Mesenteric fat pad (tissue), 1 donor: Measurements from ENCODE around the gene MYH11. TPM values are rescaled to one million over a fixed set of nuclear protein-coding genes. Genes with fewer than 3 reads are reported as not detected.
"Not testable (repeated sequence)": the region's sequence is repeated elsewhere in the genome, so short reads cannot be mapped to it uniquely, and the experiment has no call there.

Source experiments
- DNase-seq: peaks from one replicate; pipeline ENCODE4 v3.0.0-alpha.2; 2020; ENCODE audit warnings: low spot score
- total RNA-seq: library from RNA; stranded (reverse); fragmentation: NEBNext Ultra II Directional; extraction: Animal tissue kit (Norgen Biotek cat#: 25700); gene quantifications from one replicate; pipeline ENCODE4 v1.2.1, GENCODE V29; 2021
- donor health status: DM: yes; HTN: yes; CAD: no.

Gene MYH11
- total RNA-seq, 1 donor from 2014 or later: 53.5 TPM

- DNase-seq: peak; percentile 53
These were observed 45.1 kb downstream of the MYH11 start for GRCh38 chr16:15811481-15812400.

GRCh38 chr16:15810949-15811348, 45.9 kb downstream of the MYH11 start:
- no peak for DNase-seq

GRCh38 chr16:15810411-15810810, 46.4 kb downstream of the MYH11 start:
- DNase-seq: peak; percentile 24

GRCh38 chr16:15809297-15809696, 47.5 kb downstream of the MYH11 start:
- not testable (repeated sequence) for DNase-seq

DNA sequence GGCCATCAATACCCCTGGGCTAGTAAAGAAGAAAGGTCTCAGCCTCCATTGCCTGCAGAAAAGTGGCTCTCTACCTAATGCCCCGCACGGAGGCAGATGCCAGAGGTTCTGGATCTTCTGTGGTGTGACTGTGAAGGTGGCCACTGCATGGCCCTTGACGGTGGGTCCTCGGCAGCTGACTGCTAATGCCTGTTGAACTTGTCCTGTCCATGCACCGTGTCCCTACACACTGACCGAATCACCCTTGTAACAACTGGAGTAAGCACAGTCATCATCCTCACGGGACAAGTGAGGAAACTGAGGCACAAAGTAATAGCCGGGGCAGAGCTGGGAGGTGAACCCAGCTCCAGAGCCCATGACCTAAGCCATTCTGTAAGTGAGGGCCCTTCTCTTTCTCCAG, 48.8 kb downstream of the MYH11 start:
- DNase-seq: no peak

DNA sequence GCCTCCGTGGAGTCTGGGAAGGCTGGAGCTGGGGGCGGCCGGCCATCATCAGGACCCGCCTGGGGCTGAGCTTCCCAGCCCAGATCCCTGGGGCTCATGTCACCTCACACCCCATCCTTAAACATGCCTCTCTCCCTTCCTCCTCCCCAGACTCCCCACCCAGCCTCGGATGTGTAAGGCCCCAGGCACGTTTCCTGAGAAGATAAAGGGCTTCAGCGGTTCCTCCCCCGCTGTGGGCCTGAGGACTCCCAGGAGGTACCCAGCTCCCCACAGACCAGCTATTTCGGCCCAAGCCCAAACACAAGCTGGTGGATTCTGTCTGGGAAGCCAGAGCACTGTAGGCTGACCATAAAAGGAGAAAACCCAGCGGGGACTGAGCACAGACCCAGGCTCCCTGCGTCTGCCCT, 49.2 kb downstream of the MYH11 start:
- no peak for DNase-seq

DNA sequence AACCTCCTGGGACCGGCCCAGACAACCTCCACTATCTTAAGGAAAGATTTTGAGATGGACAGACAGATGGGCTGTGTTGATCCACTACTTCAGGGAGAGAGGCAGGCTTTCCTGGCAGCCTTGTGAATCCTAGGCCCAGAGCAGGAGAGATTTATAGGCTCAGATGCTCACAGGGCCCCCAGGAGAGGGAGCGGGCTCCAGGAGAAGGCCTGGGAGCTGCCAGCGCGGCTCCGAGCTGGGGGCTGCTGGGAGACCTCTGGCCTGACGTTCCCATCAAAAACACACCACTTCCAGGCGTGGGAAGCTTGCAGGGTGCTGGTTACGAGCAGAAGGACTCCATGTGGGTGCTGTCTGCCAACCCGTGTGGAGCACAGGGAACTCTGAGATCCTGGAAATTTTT, 53.2 kb downstream of the MYH11 start:
- no peak for DNase-seq

- DNase-seq: no peak
These were observed 56.9 kb downstream of the MYH11 start for GRCh38 chr16:15799851-15800495.

DNA sequence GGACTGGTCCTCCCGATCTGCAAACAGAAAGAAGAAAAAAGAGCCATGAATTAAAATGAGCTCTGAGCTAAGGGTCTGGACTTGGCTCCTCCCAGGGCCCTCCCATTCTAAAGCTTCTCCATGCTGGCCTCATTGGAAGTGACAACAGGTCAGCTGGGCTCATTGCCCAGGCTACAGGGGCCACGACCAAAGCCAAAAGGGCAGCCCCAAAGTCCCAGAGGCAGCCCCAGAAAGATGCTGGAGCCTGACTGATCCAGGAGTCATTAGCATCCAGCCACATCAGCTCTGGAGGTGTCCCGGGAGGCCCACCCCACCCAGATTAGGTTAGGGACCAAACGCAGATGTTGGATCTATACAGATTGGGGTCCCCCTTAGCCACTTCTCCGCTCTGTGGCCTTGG, 58.2 kb downstream of the MYH11 start:
- peak; percentile 45 for DNase-seq

DNA sequence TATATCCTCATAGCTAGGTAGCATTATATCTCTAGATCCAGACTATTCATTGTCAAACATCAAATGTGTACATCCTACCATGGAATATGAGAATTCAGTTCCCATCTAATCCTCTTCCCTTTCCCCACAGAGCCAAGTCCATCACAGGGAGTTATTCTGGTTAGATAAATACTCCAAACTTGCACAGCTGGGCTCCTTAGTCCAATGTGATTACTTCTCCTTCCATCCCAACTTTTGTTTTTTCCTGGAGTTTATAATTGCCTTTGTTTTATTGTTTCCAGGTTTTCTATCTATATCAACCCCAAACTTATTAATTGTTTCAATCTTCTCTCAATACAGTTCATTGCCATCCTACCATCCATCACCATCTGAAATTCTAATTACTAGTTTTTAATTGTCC, 59.9 kb downstream of the MYH11 start:
- no peak for DNase-seq

DNA sequence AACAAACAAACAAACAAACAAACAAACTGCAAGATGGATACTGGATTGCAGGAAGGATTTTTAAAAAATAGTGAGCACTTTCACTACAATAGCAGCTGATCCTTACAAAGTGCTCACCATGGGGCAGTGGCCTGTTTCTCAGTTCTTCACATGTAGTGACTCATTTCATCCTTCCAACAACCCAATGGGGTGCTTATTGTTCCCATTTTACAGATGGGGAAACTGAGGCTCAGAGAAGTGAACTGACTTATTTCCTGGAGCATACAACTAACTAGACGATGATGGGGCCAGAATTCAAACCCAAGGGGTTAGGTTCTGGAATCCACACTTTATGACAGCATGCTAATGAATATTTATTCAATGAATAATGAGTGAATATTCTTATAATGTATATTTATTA, 61.2 kb downstream of the MYH11 start:
- DNase-seq: no peak

GRCh38 chr16:15792563-15792971, 64.3 kb downstream of the MYH11 start:
- DNase-seq: peak; percentile 67

DNA sequence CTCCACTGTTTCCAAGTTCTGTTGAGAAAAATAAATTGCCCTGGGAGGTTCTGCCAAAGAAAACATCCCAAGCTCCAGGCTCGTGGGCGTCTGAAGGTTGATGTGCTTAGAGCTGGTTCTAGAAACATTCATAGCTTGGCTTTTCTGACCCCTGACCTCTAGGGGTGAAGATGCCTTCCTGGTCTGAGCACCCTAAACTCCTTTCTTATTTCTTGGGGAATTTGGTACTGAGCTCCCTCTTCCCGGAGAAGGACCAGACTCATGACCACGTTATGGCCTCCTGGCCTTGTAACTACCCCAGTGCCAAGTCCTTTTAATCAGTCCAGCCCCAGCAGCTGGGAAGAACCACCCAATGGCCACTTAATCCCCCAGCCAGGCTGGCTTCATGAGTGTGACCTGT, 66.4 kb downstream of the MYH11 start:
- DNase-seq: no peak

GRCh38 chr16:15789816-15790215, 67.0 kb downstream of the MYH11 start:
- not testable (repeated sequence) for DNase-seq

DNA sequence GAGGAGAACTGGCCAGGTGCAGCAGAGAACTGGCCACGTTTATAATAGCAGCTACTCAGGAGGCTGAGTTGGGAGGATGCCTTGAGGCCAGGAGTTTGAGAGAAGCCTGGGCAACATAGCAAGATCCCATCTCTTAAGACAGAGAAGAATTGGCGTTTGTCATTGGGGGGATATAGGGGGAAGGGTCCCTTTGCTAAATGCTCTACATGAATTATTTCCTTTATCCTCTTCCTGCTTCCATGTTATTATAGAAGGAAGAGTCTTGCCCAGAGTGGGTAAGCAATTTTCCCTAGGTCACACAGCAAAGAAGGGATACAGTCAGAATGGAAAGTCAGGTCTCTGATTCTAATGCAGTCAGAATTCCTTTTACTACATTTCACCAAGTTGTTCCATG, 68.0 kb downstream of the MYH11 start:
- no peak for DNase-seq

DNA sequence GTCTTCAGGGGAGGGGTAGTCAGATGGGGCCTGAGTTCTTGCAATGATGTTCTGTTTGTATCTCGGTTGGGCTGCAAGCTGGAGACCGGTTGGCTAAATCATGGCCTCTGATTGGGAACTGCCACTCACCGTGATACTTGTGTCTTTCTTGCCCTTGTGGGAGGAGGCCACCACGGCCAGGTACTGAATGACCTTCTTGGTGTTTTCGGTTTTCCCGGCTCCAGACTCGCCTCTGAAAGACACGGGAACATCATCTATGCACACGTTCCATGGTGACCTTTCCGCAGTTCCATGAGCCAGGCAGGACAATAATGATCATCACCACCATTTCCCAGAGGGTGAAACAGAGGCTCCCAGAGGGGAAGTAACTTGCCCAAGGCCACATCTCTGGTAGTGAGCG, 70.3 kb downstream of the MYH11 start:
- no peak for DNase-seq

DNA sequence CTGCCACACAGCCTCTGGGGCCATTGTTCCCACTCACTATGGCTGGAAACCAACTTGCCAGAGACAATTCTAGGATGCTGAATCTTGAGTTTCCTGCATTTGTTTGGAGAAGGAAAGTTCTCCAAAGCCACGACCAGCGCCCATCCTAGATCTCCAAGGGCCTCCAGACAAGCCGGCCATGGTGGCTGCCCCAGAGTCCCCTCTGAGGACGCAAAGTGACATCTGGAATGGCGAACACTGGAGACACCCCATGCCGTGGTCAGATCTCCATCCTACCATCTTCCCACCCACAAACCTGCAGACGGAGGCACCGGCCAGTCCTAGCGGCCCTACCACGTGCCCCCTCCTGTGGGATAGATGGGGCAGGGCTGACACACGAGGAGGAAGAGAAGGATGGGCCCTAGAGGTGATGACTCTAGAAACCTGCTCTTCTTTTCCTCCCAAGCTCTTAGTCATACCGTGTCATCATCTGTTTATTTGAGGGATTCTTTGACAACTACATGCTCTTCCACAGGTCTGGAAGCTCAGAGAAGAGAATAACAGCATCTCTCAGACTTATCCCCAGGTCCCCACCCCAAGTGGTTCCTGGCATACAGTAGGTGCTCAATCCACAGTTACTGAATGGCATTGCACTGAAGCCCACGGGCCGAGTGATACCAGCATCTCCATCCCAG, 71.3 kb downstream of the MYH11 start:
- no peak for DNase-seq

- no peak for DNase-seq
These were observed 72.8 kb downstream of the MYH11 start for GRCh38 chr16:15783985-15784384.

DNA sequence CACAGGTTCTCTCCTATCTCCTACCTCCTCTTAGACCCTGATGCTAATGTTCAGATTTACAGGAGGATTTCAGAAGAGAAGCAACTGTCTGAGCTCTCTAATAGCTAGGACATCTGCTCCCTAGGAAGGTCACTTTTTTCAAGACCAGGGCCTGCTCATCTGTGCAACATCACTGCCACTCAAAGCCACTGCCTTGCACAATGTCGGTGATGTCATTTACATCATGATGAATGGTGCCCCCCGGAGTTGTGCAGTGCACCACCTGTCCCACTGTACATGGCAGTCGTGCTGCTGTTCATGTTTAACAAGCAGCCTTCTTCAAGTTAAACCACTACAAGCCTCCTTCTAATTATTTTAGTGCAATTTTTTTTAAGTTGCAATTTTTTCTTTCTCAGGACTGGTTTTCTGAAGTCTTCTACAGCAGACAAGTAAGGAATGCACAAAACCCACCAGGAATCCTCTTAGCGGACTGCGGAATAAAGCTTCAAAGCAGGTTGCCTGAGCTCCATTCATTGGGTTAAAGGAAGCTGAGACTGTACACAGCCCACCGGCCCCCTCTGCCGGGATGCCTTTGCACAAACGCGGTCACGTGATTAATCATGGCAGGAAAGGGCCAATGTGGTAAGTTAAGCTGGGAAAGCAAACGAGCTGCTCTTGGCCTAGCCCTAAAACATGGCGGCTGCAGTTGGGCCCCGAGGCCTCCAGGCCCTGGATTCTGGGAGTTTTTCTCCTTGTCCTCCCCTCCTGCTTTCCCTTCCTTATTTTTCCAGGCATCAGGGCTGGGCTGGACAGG, 74.1 kb downstream of the MYH11 start:
- DNase-seq: no peak

- DNase-seq: no peak
These were observed 75.2 kb downstream of the MYH11 start for GRCh38 chr16:15781650-15782049.

GRCh38 chr16:15780805-15781204, 76.0 kb downstream of the MYH11 start:
- DNase-seq: no peak
